Esophagus muscularis mucosa (tissue), 3 donors: Measurements from ENCODE around the gene OBSCN.

Source experiments
- POLR2A ChIP-seq: fragments of 450-650 bp; IDR thresholded peaks from one replicate; pipeline ENCODE4 v1.6.1; 2017; ENCODE audit warnings: antibody characterized with exemption, moderate library complexity, mild to moderate bottlenecking, low read depth
- TF ChIP-seq, protein P1 (sequence below), 3 experiments: fragments of 200-600 bp in 2 of 3; fragments of 450-650 bp in 1 of 3; sonication (generic) in 2 of 3; IDR thresholded peaks; one replicate each; pipeline ENCODE4 v1.5.1; 2017 to 2019; ENCODE audit warnings: antibody characterized with exemption in 3 of 3, mild to moderate bottlenecking in 2 of 3, moderate library complexity in 1 of 3

DNA sequence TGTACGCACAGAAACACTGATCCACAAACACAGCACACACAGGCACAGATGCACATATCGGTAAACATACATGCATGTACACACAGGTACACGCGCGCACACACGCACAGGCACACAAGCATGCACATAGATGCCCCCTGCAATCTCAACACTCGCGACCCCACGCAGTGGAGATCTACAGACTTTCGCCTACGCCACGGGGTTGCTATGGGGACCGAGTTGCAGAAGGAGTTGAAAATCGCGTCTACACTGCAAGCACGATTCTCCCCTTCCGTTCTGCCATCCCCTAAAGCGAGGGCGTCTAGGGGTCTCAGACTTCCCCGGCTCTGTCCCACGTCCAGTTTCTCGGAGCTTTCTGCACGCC lies 208.0 kb downstream of the OBSCN start:
- TF ChIP-seq, protein P1, sequence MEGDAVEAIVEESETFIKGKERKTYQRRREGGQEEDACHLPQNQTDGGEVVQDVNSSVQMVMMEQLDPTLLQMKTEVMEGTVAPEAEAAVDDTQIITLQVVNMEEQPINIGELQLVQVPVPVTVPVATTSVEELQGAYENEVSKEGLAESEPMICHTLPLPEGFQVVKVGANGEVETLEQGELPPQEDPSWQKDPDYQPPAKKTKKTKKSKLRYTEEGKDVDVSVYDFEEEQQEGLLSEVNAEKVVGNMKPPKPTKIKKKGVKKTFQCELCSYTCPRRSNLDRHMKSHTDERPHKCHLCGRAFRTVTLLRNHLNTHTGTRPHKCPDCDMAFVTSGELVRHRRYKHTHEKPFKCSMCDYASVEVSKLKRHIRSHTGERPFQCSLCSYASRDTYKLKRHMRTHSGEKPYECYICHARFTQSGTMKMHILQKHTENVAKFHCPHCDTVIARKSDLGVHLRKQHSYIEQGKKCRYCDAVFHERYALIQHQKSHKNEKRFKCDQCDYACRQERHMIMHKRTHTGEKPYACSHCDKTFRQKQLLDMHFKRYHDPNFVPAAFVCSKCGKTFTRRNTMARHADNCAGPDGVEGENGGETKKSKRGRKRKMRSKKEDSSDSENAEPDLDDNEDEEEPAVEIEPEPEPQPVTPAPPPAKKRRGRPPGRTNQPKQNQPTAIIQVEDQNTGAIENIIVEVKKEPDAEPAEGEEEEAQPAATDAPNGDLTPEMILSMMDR (IDR thresholded peaks at IDR 0.05) = no peak
- TF ChIP-seq POLR2A = no peak
